ENCODE measurements around the gene HSPB6.
A peak's percentile ranks its signal among the peaks of the same experiment; 100 is the strongest.

The HSPB6 gene

DNA sequence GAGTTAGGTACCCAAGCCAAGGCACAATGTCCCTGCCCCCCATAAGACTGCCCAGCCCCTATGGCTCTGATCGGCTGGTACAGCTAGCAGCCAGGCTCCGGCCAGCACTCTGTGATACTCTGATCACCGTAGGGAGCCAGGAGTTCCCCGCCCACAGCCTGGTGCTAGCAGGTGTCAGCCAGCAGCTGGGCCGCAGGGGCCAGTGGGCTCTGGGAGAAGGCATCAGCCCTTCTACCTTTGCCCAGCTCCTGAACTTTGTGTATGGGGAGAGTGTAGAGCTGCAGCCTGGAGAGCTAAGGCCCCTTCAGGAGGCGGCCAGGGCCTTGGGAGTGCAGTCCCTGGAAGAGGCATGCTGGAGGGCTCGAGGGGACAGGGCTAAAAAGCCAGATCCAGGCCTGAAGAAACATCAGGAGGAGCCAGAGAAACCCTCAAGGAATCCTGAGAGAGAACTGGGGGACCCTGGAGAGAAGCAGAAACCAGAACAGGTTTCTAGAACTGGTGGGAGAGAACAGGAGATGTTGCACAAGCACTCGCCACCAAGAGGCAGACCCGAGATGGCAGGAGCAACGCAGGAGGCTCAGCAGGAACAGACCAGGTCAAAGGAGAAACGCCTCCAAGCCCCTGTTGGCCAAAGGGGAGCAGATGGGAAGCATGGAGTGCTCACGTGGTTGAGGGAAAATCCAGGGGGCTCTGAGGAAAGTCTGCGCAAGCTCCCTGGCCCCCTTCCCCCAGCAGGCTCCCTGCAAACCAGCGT lies 42.1 kb downstream of the HSPB6 start:
- Histone ChIP-seq H3K27me3 (replicated peaks in 2 of 5; ENCODE audit: control insufficient read depth in 4 of 5, insufficient read depth in 5 of 5, low read length in 4 of 5) (no peaks in the 10 kb centered on the region), H3K27ac (ENCODE audit: insufficient read depth in 1 of 2, low read depth in 1 of 2, low read length in 2 of 2, poor library complexity in 1 of 2, severe bottlenecking in 2 of 2) (no peak overlapping the region), H3K36me3 (ENCODE audit: control insufficient read depth in 4 of 4, insufficient read depth in 4 of 4, low read length in 3 of 4) (peaks cover 0 to 5% (median under 1%) of the 10 kb centered on the region in 4 experiments), H3K4me1 (ENCODE audit: control extremely low read depth in 1 of 4, control insufficient read depth in 4 of 4, insufficient read depth in 4 of 4, low read length in 3 of 4) (peaks cover 0 to 45% (median 32%) of the 10 kb centered on the region in 4 experiments), H3K4me3 (ENCODE audit: control insufficient read depth in 1 of 7, extremely low read depth in 1 of 7, insufficient read depth in 4 of 7, low read depth in 2 of 7, low read length in 6 of 7) (no peak overlapping the region), H3K9me3 (ENCODE audit: control extremely low read depth in 1 of 5, control insufficient read depth in 4 of 5, insufficient read depth in 2 of 5, low read depth in 1 of 5, low read length in 4 of 5) (no peaks in the 10 kb centered on the region)
- POLR2A ChIA-PET: no interaction called here
- no peak for DNase-seq
- CTCF ChIA-PET: interaction anchor here (1.0 to 5.4 kb wide), 4 partner anchors 12 to 30 kb away, joined by 3 to 43 read pairs (median 4); partner anchors contain the start of genes PSENEN and U2AF1L4
- 90% methylated on average over 13 of the region's 14 CpGs for WGBS (ENCODE audit: insufficient coverage)

DNA sequence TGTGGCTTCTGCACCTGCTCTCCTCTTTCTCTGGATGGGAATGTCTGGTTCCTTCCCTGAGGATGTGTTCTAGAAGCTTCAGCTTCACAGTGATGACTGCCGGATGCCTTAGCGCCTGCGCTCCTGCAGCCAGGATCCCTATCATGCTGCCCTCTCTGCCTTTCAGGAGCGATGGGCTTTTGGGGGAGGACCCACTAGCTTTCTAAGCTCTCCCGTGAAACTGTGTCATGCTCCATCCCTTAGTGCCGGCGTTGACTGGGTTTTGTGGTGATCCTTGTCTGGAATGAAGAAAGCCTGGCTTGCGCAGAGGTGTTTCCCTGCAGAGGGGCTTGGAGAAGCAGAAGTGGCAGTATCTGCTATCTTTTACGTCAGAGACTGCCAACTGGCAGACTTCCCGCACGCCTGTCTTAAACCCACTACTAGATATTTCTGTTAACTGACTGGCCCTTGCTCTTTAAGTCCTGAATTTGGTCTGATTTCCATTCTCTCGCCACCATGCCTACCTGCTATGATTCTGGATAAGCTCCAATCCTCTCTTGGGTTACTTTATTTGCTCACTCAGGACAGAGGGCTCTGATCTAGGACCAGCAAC lies 42.8 kb downstream of the HSPB6 start:
- Histone ChIP-seq H3K27me3 (replicated peaks in 2 of 5; ENCODE audit: control insufficient read depth in 4 of 5, insufficient read depth in 5 of 5, low read length in 4 of 5) (no peaks in the 10 kb centered on the region), H3K27ac (ENCODE audit: insufficient read depth in 1 of 2, low read depth in 1 of 2, low read length in 2 of 2, poor library complexity in 1 of 2, severe bottlenecking in 2 of 2) (no peak overlapping the region), H3K4me3 (ENCODE audit: control insufficient read depth in 1 of 7, extremely low read depth in 1 of 7, insufficient read depth in 4 of 7, low read depth in 2 of 7, low read length in 6 of 7) (no peak overlapping the region), H3K9me3 (ENCODE audit: control extremely low read depth in 1 of 5, control insufficient read depth in 4 of 5, insufficient read depth in 2 of 5, low read depth in 1 of 5, low read length in 4 of 5) (no peaks in the 10 kb centered on the region), H3K4me1 (ENCODE audit: control extremely low read depth in 1 of 4, control insufficient read depth in 4 of 4, insufficient read depth in 4 of 4, low read length in 3 of 4) (peaks cover 0 to 37% (median 28%) of the 10 kb centered on the region in 4 experiments), H3K36me3 (ENCODE audit: control insufficient read depth in 4 of 4, insufficient read depth in 4 of 4, low read length in 3 of 4) (no peaks in the 10 kb centered on the region)
- 81% methylated on average over 8 of the region's 12 CpGs for WGBS (ENCODE audit: insufficient coverage)
- peak; percentile 47 to 51 (median 51) for DNase-seq
- POLR2A ChIA-PET: no interaction called here
- CTCF ChIA-PET: interaction anchor here (0.5 to 5.4 kb wide), 6 partner anchors 11 to 699 kb away, joined by 3 to 43 read pairs (median 4); partner anchors contain the start of genes PSENEN and U2AF1L4

DNA sequence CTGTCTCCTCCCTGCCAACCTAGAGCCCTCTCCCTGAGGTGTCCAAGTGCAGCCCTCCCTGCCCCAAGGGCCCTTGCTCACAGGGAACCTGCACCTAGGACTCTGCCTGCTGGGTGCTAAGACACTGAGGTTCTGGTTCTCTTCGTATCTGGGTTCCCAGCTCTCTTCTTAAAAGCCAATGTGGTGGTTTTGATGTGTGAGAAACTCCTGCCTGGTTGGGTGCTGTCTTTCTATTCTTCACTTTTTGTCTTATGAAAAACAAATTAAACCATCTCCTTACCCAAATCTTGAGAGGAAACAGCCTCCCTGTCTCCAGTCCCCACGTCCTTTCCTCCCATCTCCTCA lies 43.4 kb downstream of the HSPB6 start:
- no peaks in the 10 kb centered on the region for H3K36me3 ChIP-seq (ENCODE audit: control insufficient read depth in 4 of 4, insufficient read depth in 4 of 4, low read length in 3 of 4)
- peaks cover 0 to 32% (median 23%) of the 10 kb centered on the region in 4 experiments for H3K4me1 ChIP-seq (ENCODE audit: control extremely low read depth in 1 of 4, control insufficient read depth in 4 of 4, insufficient read depth in 4 of 4, low read length in 3 of 4)
- ChIA-PET CTCF (interaction anchor here (1.1 to 5.4 kb wide), 4 partner anchors 11 to 27 kb away, joined by 3 to 43 read pairs (median 7); no protein-coding TSS in a partner anchor), POLR2A (no interaction called here)
- WGBS (ENCODE audit: insufficient coverage): 85% methylated on average over 1 of the region's 2 CpGs
- DNase-seq: no peak
- no peaks in the 10 kb centered on the region for H3K9me3 ChIP-seq (ENCODE audit: control extremely low read depth in 1 of 5, control insufficient read depth in 4 of 5, insufficient read depth in 2 of 5, low read depth in 1 of 5, low read length in 4 of 5)
- H3K4me3 ChIP-seq (ENCODE audit: control insufficient read depth in 1 of 7, extremely low read depth in 1 of 7, insufficient read depth in 4 of 7, low read depth in 2 of 7, low read length in 6 of 7): no peak overlapping the region
- H3K27me3 ChIP-seq (replicated peaks in 2 of 5; ENCODE audit: control insufficient read depth in 4 of 5, insufficient read depth in 5 of 5, low read length in 4 of 5): no peaks in the 10 kb centered on the region
- H3K27ac ChIP-seq (ENCODE audit: insufficient read depth in 1 of 2, low read depth in 1 of 2, low read length in 2 of 2, poor library complexity in 1 of 2, severe bottlenecking in 2 of 2): no peak overlapping the region

DNA sequence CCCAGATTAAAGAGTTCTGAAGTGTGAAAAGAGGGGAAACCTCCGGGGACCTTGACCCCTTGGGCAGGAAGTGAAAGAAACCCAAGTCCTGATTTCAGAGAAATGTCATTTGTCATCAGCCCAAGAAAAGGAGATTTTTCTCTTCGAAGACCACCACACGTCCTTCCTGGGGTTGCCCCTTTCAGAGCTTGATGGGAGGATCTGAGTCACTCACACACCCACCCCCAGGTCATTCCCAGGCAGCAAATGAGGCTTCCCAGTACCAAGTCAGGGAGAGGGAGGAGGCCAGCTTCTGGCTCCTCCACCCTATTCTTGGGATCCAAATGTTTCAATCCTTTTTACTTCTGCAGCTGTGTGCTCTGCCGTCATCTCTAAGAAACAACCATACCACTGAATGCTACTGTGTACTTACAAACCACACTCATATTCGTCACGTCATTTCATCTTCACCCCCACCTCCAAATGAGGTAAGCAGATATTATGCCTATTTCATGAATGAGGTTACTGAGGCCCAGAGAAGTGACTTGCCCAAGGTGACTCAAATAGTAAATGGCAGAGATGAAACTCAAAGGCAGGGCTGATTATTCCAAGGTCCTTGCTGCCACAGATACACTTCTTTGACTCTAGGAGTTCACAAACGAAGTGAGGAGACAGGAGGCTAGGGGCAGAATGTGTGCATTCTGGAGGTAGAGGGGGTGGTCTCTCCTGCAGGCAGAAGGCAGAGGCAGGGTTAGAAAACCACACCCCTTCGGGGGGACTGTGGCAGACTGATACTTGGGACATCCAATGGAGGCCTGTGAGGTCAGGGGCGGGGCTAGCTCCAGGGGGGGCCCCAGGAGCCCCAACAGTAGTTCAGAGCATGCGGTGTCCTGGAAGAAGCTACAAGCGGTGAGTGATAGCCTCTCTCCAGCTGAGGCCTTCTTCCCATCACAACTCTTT lies 44.0 kb downstream of the HSPB6 start:
- CTCF ChIA-PET: interaction anchor here (1.6 to 5.4 kb wide), 3 partner anchors 10 to 26 kb away, joined by 4 to 43 read pairs (median 10); no protein-coding TSS in a partner anchor
- H3K9me3 ChIP-seq (ENCODE audit: control extremely low read depth in 1 of 5, control insufficient read depth in 4 of 5, insufficient read depth in 2 of 5, low read depth in 1 of 5, low read length in 4 of 5): no peaks in the 10 kb centered on the region
- no peak overlapping the region for H3K4me3 ChIP-seq (ENCODE audit: control insufficient read depth in 1 of 7, extremely low read depth in 1 of 7, insufficient read depth in 4 of 7, low read depth in 2 of 7, low read length in 6 of 7)
- POLR2A ChIA-PET: no interaction called here
- H3K36me3 ChIP-seq (ENCODE audit: control insufficient read depth in 4 of 4, insufficient read depth in 4 of 4, low read length in 3 of 4): no peaks in the 10 kb centered on the region
- peaks cover 0 to 31% (median 21%) of the 10 kb centered on the region in 4 experiments for H3K4me1 ChIP-seq (ENCODE audit: control extremely low read depth in 1 of 4, control insufficient read depth in 4 of 4, insufficient read depth in 4 of 4, low read length in 3 of 4)
- 97% methylated on average over 6 of the region's 11 CpGs for WGBS (ENCODE audit: insufficient coverage)
- no peak overlapping the region for H3K27ac ChIP-seq (ENCODE audit: insufficient read depth in 1 of 2, low read depth in 1 of 2, low read length in 2 of 2, poor library complexity in 1 of 2, severe bottlenecking in 2 of 2)
- no peaks in the 10 kb centered on the region for H3K27me3 ChIP-seq (replicated peaks in 2 of 5; ENCODE audit: control insufficient read depth in 4 of 5, insufficient read depth in 5 of 5, low read length in 4 of 5)
- no peak for DNase-seq

DNA sequence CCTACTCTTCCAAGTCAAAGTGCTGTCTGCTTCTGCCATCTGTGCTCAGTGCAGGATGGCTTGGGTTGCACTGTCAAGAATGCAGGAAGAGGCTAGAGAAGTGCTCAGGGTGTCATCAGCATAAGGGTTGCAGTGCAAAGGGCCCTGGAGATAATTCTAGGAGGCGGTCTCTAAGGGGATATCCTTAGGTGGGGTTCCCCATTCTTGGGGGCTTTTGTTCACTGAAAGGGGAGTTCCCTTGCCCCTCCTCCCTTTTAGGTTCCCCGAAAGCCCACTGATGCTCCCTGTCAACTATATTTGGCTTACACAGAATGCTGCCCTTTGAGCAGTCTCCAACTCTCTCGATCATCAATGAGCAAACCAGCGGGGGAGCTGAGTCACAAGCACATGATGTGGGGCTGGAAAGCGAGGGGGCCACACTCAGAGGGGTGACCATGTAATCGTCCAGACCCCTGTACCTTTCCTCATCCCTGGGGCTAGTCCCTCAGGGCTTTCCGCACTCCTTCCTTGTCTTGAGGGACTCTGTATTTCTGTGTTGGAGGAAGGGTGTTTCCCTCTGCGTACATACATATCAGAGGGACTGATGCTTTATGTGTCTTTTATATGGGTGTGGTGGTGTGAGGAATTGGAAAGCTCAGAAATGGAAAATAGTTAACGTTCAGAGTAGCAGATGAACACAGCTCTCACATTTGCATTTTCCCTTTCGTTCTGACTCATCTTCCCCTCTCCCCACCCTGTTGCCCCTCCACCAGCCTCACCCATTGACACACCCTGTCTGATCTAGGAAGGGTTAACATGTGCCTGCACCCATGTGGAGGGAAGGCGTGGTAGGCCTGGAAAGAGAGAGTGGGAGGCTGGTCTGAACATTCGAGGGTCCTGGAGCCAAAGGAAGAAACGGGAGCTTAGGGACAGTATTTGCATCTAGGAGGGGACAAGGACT lies 45.8 kb downstream of the HSPB6 start:
- H3K4me1 ChIP-seq (ENCODE audit: control extremely low read depth in 1 of 4, control insufficient read depth in 4 of 4, insufficient read depth in 4 of 4, low read length in 3 of 4): peaks cover 0 to 19% (median 12%) of the 10 kb centered on the region in 4 experiments

DNA sequence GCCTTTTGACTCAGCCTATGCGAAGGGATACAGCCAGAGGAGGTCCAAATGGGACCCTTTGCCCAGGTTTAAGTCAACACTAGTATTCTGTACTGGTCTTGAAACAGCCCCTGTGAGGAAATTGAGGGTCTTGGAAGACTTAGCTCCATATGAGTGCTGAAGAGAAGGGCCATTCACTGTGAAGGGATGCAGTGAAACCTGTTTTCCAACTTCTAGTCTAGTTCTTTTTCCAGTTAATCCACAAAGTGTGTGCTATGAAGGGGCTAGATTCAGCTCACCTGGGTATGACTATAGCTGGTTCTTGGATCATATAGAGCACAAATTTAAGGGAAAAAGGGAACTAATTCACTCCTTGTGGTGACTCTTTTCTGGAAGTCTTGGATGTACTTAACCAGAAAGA lies 48.4 kb downstream of the HSPB6 start:
- ChIA-PET CTCF (interaction anchor here (1.2 kb wide), 1 partner anchor 16 kb away, joined by 3 read pairs; no protein-coding TSS in a partner anchor), POLR2A (interaction anchor here (0.5 kb wide), 1 partner anchor 16 kb away, joined by 3 read pairs; no protein-coding TSS in a partner anchor)
- H3K4me3 ChIP-seq (ENCODE audit: control insufficient read depth in 1 of 7, extremely low read depth in 1 of 7, insufficient read depth in 4 of 7, low read depth in 2 of 7, low read length in 6 of 7): no peak overlapping the region
- no peak overlapping the region for H3K27ac ChIP-seq (ENCODE audit: insufficient read depth in 1 of 2, low read depth in 1 of 2, low read length in 2 of 2, poor library complexity in 1 of 2, severe bottlenecking in 2 of 2)
- no peaks in the 10 kb centered on the region for H3K9me3 ChIP-seq (ENCODE audit: control extremely low read depth in 1 of 5, control insufficient read depth in 4 of 5, insufficient read depth in 2 of 5, low read depth in 1 of 5, low read length in 4 of 5)
- H3K27me3 ChIP-seq (replicated peaks in 2 of 5; ENCODE audit: control insufficient read depth in 4 of 5, insufficient read depth in 5 of 5, low read length in 4 of 5): peaks cover 0 to 12% (median 3%) of the 10 kb centered on the region in 5 experiments
- 100% methylated on average over 1 of the region's 1 CpG for WGBS (ENCODE audit: insufficient coverage)
- no peak for DNase-seq
- no peaks in the 10 kb centered on the region for H3K36me3 ChIP-seq (ENCODE audit: control insufficient read depth in 4 of 4, insufficient read depth in 4 of 4, low read length in 3 of 4)
- H3K4me1 ChIP-seq (ENCODE audit: control extremely low read depth in 1 of 4, control insufficient read depth in 4 of 4, insufficient read depth in 4 of 4, low read length in 3 of 4): no peaks in the 10 kb centered on the region

More for the DNA sequence above, 45.8 kb downstream of the HSPB6 start:
- Histone ChIP-seq H3K4me3 (ENCODE audit: control insufficient read depth in 1 of 7, extremely low read depth in 1 of 7, insufficient read depth in 4 of 7, low read depth in 2 of 7, low read length in 6 of 7) (no peak overlapping the region), H3K36me3 (ENCODE audit: control insufficient read depth in 4 of 4, insufficient read depth in 4 of 4, low read length in 3 of 4) (no peaks in the 10 kb centered on the region), H3K27me3 (replicated peaks in 2 of 5; ENCODE audit: control insufficient read depth in 4 of 5, insufficient read depth in 5 of 5, low read length in 4 of 5) (no peaks in the 10 kb centered on the region), H3K27ac (ENCODE audit: insufficient read depth in 1 of 2, low read depth in 1 of 2, low read length in 2 of 2, poor library complexity in 1 of 2, severe bottlenecking in 2 of 2) (no peak overlapping the region), H3K9me3 (ENCODE audit: control extremely low read depth in 1 of 5, control insufficient read depth in 4 of 5, insufficient read depth in 2 of 5, low read depth in 1 of 5, low read length in 4 of 5) (no peaks in the 10 kb centered on the region)
- CTCF ChIA-PET: interaction anchor here (0.6 to 5.4 kb wide), 5 partner anchors 8 to 108 kb away, joined by 3 to 43 read pairs (median 4); no protein-coding TSS in a partner anchor
- POLR2A ChIA-PET: no interaction called here
- DNase-seq: no peak
- WGBS (ENCODE audit: insufficient coverage): 75% methylated on average over 6 of the region's 13 CpGs
